ENCODE results near the gene WBP1L. TPM values are rescaled to one million over a fixed set of nuclear protein-coding genes. Genes with fewer than 3 reads are reported as not detected.

The WBP1L gene
- polyA plus RNA-seq, 1 donor from 2014 or later: 20.8 TPM

GRCh38 chr10:102826148-102826796 lies 82.5 kb downstream of the WBP1L start:
- Histone ChIP-seq H3K27ac (ENCODE audit: low read length) (no peak overlapping the region), H3K36me3 (ENCODE audit: insufficient read depth, low read length) (no peaks in the 10 kb centered on the region), H3K4me2 (ENCODE audit: low read length) (no peak overlapping the region), H2AFZ (ENCODE audit: low read depth, low read length) (no peak overlapping the region), H3K27me3 (ENCODE audit: insufficient read depth, low read depth, low read length) (no peaks in the 10 kb centered on the region), H3F3A (ENCODE audit: insufficient read depth, low read length, poor library complexity, severe bottlenecking) (no peaks in the 10 kb centered on the region), H4K20me1 (ENCODE audit: insufficient read depth) (no peaks in the 10 kb centered on the region), H3K9me3 (ENCODE audit: low read length) (peaks cover 6% of the 10 kb centered on the region), H3K9ac (ENCODE audit: low read length) (no peak overlapping the region), H3K79me2 (replicated peaks; ENCODE audit: insufficient read depth, low read length) (no peaks in the 10 kb centered on the region), H3K4me3 (ENCODE audit: low read length) (no peak overlapping the region), H3K9me2 (ENCODE audit: insufficient read depth, low read length) (no peaks in the 10 kb centered on the region)
- TF ChIP-seq TAF1 (IDR thresholded peaks at IDR 0.05; ENCODE audit: low read depth): no peak
- TF ChIP-seq CTCF (IDR thresholded peaks at IDR 0.05; ENCODE audit: poor library complexity, severe bottlenecking): no peak
- TF ChIP-seq RAD21 (conservative IDR thresholded peaks at IDR 0.05): no peak
- TF ChIP-seq POLR2AphosphoS5 (IDR thresholded peaks at IDR 0.05): no peak
- TF ChIP-seq EP300 (conservative IDR thresholded peaks at IDR 0.05; ENCODE audit: poor library complexity, severe bottlenecking): no peak
- TF ChIP-seq EZH2 (IDR thresholded peaks at IDR 0.05; ENCODE audit: borderline replicate concordance, insufficient read depth, low read length, poor library complexity, severe bottlenecking): no peak
- no peak for TF ChIP-seq MXI1 (conservative IDR thresholded peaks at IDR 0.05; ENCODE audit: poor library complexity, severe bottlenecking)
- no peak for TF ChIP-seq REST (IDR thresholded peaks at IDR 0.05; ENCODE audit: borderline replicate concordance)
- TF ChIP-seq SMC3 (conservative IDR thresholded peaks at IDR 0.05; ENCODE audit: poor library complexity): no peak

- H3K9me2 ChIP-seq (ENCODE audit: insufficient read depth, low read length): no peaks in the 10 kb centered on the region
- no peaks in the 10 kb centered on the region for H3K36me3 ChIP-seq (ENCODE audit: insufficient read depth, low read length)
- no peak overlapping the region for H3K4me2 ChIP-seq (ENCODE audit: low read length)
- no peak overlapping the region for H3K27ac ChIP-seq (ENCODE audit: low read length)
- H3K9me3 ChIP-seq (ENCODE audit: low read length): peaks cover 6% of the 10 kb centered on the region
- H3K9ac ChIP-seq (ENCODE audit: low read length): no peak overlapping the region
- no peaks in the 10 kb centered on the region for H3K27me3 ChIP-seq (ENCODE audit: insufficient read depth, low read depth, low read length)
- H3K79me2 ChIP-seq (replicated peaks; ENCODE audit: insufficient read depth, low read length): no peaks in the 10 kb centered on the region
- no peak for TF ChIP-seq EP300 (conservative IDR thresholded peaks at IDR 0.05; ENCODE audit: poor library complexity, severe bottlenecking)
- TF ChIP-seq EZH2 (IDR thresholded peaks at IDR 0.05; ENCODE audit: borderline replicate concordance, insufficient read depth, low read length, poor library complexity, severe bottlenecking): no peak
- TF ChIP-seq TAF1 (IDR thresholded peaks at IDR 0.05; ENCODE audit: low read depth): no peak
- no peak for TF ChIP-seq RAD21 (conservative IDR thresholded peaks at IDR 0.05)
- TF ChIP-seq SMC3 (conservative IDR thresholded peaks at IDR 0.05; ENCODE audit: poor library complexity): no peak
- no peak for TF ChIP-seq MXI1 (conservative IDR thresholded peaks at IDR 0.05; ENCODE audit: poor library complexity, severe bottlenecking)
- TF ChIP-seq POLR2AphosphoS5 (IDR thresholded peaks at IDR 0.05): no peak
- TF ChIP-seq CTCF (IDR thresholded peaks at IDR 0.05; ENCODE audit: poor library complexity, severe bottlenecking): no peak
- no peak for TF ChIP-seq REST (IDR thresholded peaks at IDR 0.05; ENCODE audit: borderline replicate concordance)
- H3F3A ChIP-seq (ENCODE audit: insufficient read depth, low read length, poor library complexity, severe bottlenecking): no peaks in the 10 kb centered on the region
- no peaks in the 10 kb centered on the region for H4K20me1 ChIP-seq (ENCODE audit: insufficient read depth)
- no peak overlapping the region for H2AFZ ChIP-seq (ENCODE audit: low read depth, low read length)
- H3K4me3 ChIP-seq (ENCODE audit: low read length): no peak overlapping the region
Measured at GRCh38 chr10:102827597-102827975, 83.8 kb downstream of the WBP1L start.
